H1 (cell line): ENCODE results near the gene SDHAF2. TPM values are rescaled to one million over a fixed set of nuclear protein-coding genes. Genes with fewer than 3 reads are reported as not detected.

Source experiments
- CTCF ChIA-PET: fragments of 300-600 bp; sonication (Branson Sonifier 250); formaldehyde crosslinking; loops from one replicate; lab custom pipeline; 2021; ENCODE audit not compliant: partially characterized antibody; lab: Charles Lee
- POLR2A ChIA-PET: fragments of 300-600 bp; sonication (Branson Sonifier 250); formaldehyde crosslinking; loops from one replicate; lab custom pipeline; 2021; ENCODE audit warnings: inconsistent platforms; ENCODE audit not compliant: partially characterized antibody; lab: Charles Lee
- DNase-seq, 2 experiments: peaks; one replicate each; pipeline versions ENCODE4 v3.0.0 to v3.0.0-alpha.2; 2010 to 2022; ENCODE audit warnings: low spot score in 2 of 2, low read depth in 1 of 2, mixed read lengths in 1 of 2
- FAIRE-seq: peaks from 2 replicates; lab custom pipeline; 2011; peaks lifted over from hg19 to GRCh38; lab: Jason Lieb, UNC
- H2AFZ ChIP-seq: 2 replicates; pipeline ENCODE4 v1.8.1; 2012; ENCODE audit warnings: low read length, inconsistent platforms
- H2AK5ac ChIP-seq: 2 replicates; pipeline ENCODE4 v1.6.1; 2013; ENCODE audit warnings: low read depth, low read length
- H2BK120ac ChIP-seq: replicated peaks from 2 replicates; pipeline ENCODE3; 2013; ENCODE audit warnings: low read depth, low read length, inconsistent platforms
- H2BK12ac ChIP-seq: 2 replicates; pipeline ENCODE4 v1.6.1; 2013; ENCODE audit warnings: low read depth, low read length
- H2BK15ac ChIP-seq: 2 replicates; pipeline ENCODE4 v1.6.1; 2013; ENCODE audit warnings: low read length
- H2BK20ac ChIP-seq: 2 replicates; pipeline ENCODE4 v1.6.1; 2013; ENCODE audit warnings: low read length
- H2BK5ac ChIP-seq: 2 replicates; pipeline ENCODE4 v1.6.1; 2013; ENCODE audit warnings: low read depth, low read length
- H3K14ac ChIP-seq: 2 replicates; pipeline ENCODE4 v1.6.1; 2013; ENCODE audit warnings: inconsistent platforms; ENCODE audit not compliant: insufficient read length
- H3K18ac ChIP-seq: 2 replicates; pipeline ENCODE4 v1.6.1; 2013; ENCODE audit warnings: low read length; ENCODE audit errors: extremely low read depth
- H3K23ac ChIP-seq: 2 replicates; pipeline ENCODE4 v1.6.1; 2013; ENCODE audit warnings: inconsistent platforms; ENCODE audit not compliant: insufficient read length
- H3K23me2 ChIP-seq: 2 replicates; pipeline ENCODE4 v1.6.1; 2013; ENCODE audit warnings: low read depth, low read length
- H3K27ac ChIP-seq: 2 replicates; pipeline ENCODE4 v1.6.1; 2011; ENCODE audit warnings: low read depth, low read length, inconsistent platforms
- H3K27me3 ChIP-seq, 4 experiments: replicated peaks in 1 of 4; 1 replicate in 1 of 4; 2 replicates in 3 of 4; pipeline versions ENCODE4 v1.6.1 to v1.8.1; 2011 to 2013; ENCODE audit warnings: low read length in 3 of 4, mild to moderate bottlenecking in 3 of 4, inconsistent platforms in 2 of 4, mixed read lengths in 2 of 4, moderate library complexity in 1 of 4; ENCODE audit not compliant: control insufficient read depth in 3 of 4, insufficient read depth in 3 of 4; ENCODE audit errors: extremely low read depth in 1 of 4
- H3K36me3 ChIP-seq, 4 experiments: 2 replicates each; pipeline versions ENCODE4 v1.6.1 to v1.8.1; 2011 to 2013; ENCODE audit warnings: mild to moderate bottlenecking in 4 of 4, low read length in 3 of 4, moderate library complexity in 2 of 4, control low read depth in 1 of 4, inconsistent platforms in 1 of 4; ENCODE audit not compliant: insufficient read depth in 4 of 4, control insufficient read depth in 2 of 4
- H3K4ac ChIP-seq: replicated peaks from 2 replicates; pipeline ENCODE3; 2013; ENCODE audit warnings: low read length, low read depth, mixed read lengths, inconsistent platforms; ENCODE audit not compliant: insufficient read length
- H3K4me1 ChIP-seq, 4 experiments: replicated peaks in 1 of 4; 1 replicate in 1 of 4; 2 replicates in 3 of 4; pipeline versions ENCODE4 v1.6.1 to v1.8.1; 2011 to 2013; ENCODE audit warnings: low read length in 3 of 4, inconsistent platforms in 2 of 4, mixed read lengths in 1 of 4; ENCODE audit not compliant: insufficient read depth in 4 of 4, control insufficient read depth in 3 of 4
- H3K4me2 ChIP-seq, 2 experiments: 2 replicates each; pipeline versions ENCODE4 v1.6.1 to v1.8.1; 2011 to 2013; ENCODE audit warnings: low read depth in 2 of 2, low read length in 2 of 2, control low read depth in 1 of 2, inconsistent platforms in 1 of 2, mild to moderate bottlenecking in 1 of 2; ENCODE audit not compliant: insufficient read depth in 1 of 2
- H3K4me3 ChIP-seq, 4 experiments: fragments of 200-600, 300-600 bp in 1 of 4; sonication (generic), shearing (Covaris generic), sonication (Bioruptor Twin) in 1 of 4; 2 replicates each; pipeline versions ENCODE4 v1.5.1 to v1.8.1; 2011 to 2016; ENCODE audit warnings: low read length in 4 of 4, low read depth in 3 of 4, control low read depth in 2 of 4, inconsistent platforms in 2 of 4, mild to moderate bottlenecking in 2 of 4, mixed read lengths in 1 of 4, moderate library complexity in 1 of 4; ENCODE audit not compliant: insufficient read depth in 2 of 4; ENCODE audit errors: extremely low read depth in 1 of 4
- H3K56ac ChIP-seq: replicated peaks from 2 replicates; pipeline ENCODE3; 2013; ENCODE audit warnings: low read depth, mild to moderate bottlenecking, mixed read lengths, low read length, inconsistent platforms; ENCODE audit not compliant: insufficient read length
- H3K79me1 ChIP-seq: 2 replicates; pipeline ENCODE4 v1.6.1; 2013; ENCODE audit warnings: low read depth, low read length, control low read depth
- H3K79me2 ChIP-seq, 2 experiments: 2 replicates each; pipeline versions ENCODE4 v1.6.1 to v1.8.1; 2012 to 2013; ENCODE audit warnings: low read length in 2 of 2, mild to moderate bottlenecking in 2 of 2, inconsistent platforms in 1 of 2; ENCODE audit not compliant: insufficient read depth in 2 of 2, control insufficient read depth in 1 of 2
- H3K9ac ChIP-seq, 4 experiments: replicated peaks in 1 of 4; 1 replicate in 1 of 4; 2 replicates in 3 of 4; pipeline versions ENCODE4 v1.6.1 to v1.8.1; 2011 to 2013; ENCODE audit warnings: low read depth in 3 of 4, low read length in 3 of 4, control low read depth in 2 of 4, mild to moderate bottlenecking in 2 of 4, moderate library complexity in 2 of 4, inconsistent platforms in 1 of 4; ENCODE audit errors: extremely low read depth in 1 of 4
- H3K9me3 ChIP-seq, 2 experiments: 2 replicates each; pipeline versions ENCODE4 v1.6.1 to v1.8.1; 2012 to 2013; ENCODE audit warnings: mild to moderate bottlenecking in 2 of 2, moderate library complexity in 2 of 2, control low read depth in 1 of 2, inconsistent platforms in 1 of 2, low read depth in 1 of 2, low read length in 1 of 2, mixed read lengths in 1 of 2; ENCODE audit not compliant: insufficient read depth in 2 of 2
- H4K20me1 ChIP-seq, 2 experiments: replicated peaks in 1 of 2; 2 replicates each; pipeline versions ENCODE3 to v1.8.1; 2011 to 2013; ENCODE audit warnings: inconsistent platforms in 2 of 2, low read length in 2 of 2, mild to moderate bottlenecking in 1 of 2; ENCODE audit not compliant: insufficient read depth in 2 of 2, control insufficient read depth in 1 of 2
- H4K5ac ChIP-seq: 2 replicates; pipeline ENCODE4 v1.6.1; 2013; ENCODE audit warnings: low read length, low read depth, mixed read lengths, inconsistent platforms; ENCODE audit not compliant: insufficient read length
- H4K8ac ChIP-seq: 2 replicates; pipeline ENCODE4 v1.8.0; 2013; ENCODE audit warnings: mild to moderate bottlenecking, moderate library complexity, low read length, inconsistent platforms; ENCODE audit not compliant: insufficient read depth; ENCODE audit errors: extremely low read depth
- H4K91ac ChIP-seq: replicated peaks from 2 replicates; pipeline ENCODE3; 2013; ENCODE audit warnings: low read length, mixed read lengths, inconsistent platforms; ENCODE audit not compliant: insufficient read length
- CREB1 ChIP-seq: IDR thresholded peaks from 2 replicates; pipeline ENCODE4 v1.6.1; 2012; ENCODE audit warnings: inconsistent platforms
- CTCF ChIP-seq, 3 experiments: IDR thresholded peaks; 1 replicate in 2 of 3; 2 replicates in 1 of 3; pipeline versions ENCODE4 v1.5.1 to v1.6.1; 2011; ENCODE audit warnings: low read length in 3 of 3, mild to moderate bottlenecking in 3 of 3, inconsistent platforms in 2 of 3, low read depth in 1 of 3, moderate library complexity in 1 of 3; ENCODE audit not compliant: insufficient read depth in 1 of 3; ENCODE audit errors: control extremely low read depth in 1 of 3
- E2F6 ChIP-seq: IDR thresholded peaks from 2 replicates; pipeline ENCODE4 v1.6.1; 2012; ENCODE audit warnings: inconsistent platforms
- MAX ChIP-seq: IDR thresholded peaks from 2 replicates; pipeline ENCODE4 v1.6.1; 2012; ENCODE audit warnings: inconsistent platforms
- NRF1 ChIP-seq: IDR thresholded peaks from 2 replicates; pipeline ENCODE4 v1.6.1; 2011; ENCODE audit warnings: mild to moderate bottlenecking, low read depth, low read length, improper control_type of control experiment
- POU5F1 ChIP-seq: IDR thresholded peaks from 2 replicates; pipeline ENCODE4 v1.6.1; 2011; ENCODE audit warnings: low read depth, mild to moderate bottlenecking, low read length, moderate library complexity
- RAD21 ChIP-seq, 2 experiments: IDR thresholded peaks in 1 of 2; conservative IDR thresholded peaks in 1 of 2; 2 replicates each; pipeline ENCODE4 v1.6.1; 2011; ENCODE audit warnings: low read depth in 2 of 2, low read length in 2 of 2, improper control_type of control experiment in 1 of 2, inconsistent platforms in 1 of 2, mild to moderate bottlenecking in 1 of 2, moderate library complexity in 1 of 2
- SP1 ChIP-seq: IDR thresholded peaks from 2 replicates; pipeline ENCODE4 v1.6.1; 2011; ENCODE audit warnings: low read depth, low read length
- TBP ChIP-seq: IDR thresholded peaks from 2 replicates; pipeline ENCODE4 v1.6.1; 2011; ENCODE audit warnings: low read depth, low read length, improper control_type of control experiment
- WGBS, 2 experiments: shearing (Covaris generic) in 1 of 2; methylation state at CpG; one replicate each; pipeline versions ENCODE4 v1.1.6 to v1.1.7; 2013 to 2015; ENCODE audit warnings: low lambda C conversion rate in 2 of 2, mixed read lengths in 2 of 2, inconsistent platforms in 1 of 2, low coverage in 1 of 2, missing lambda C conversion rate in 1 of 2; ENCODE audit not compliant: insufficient replicate concordance in 2 of 2, insufficient coverage in 1 of 2, insufficient read length in 1 of 2; ENCODE audit errors: extremely low coverage in 1 of 2, missing lambda C conversion rate in 1 of 2; 5-methylcytosine and 5-hydroxymethylcytosine counted together
- polyA plus RNA-seq, 7 experiments: library from polyadenylated mRNA; depleted of rRNA in 3 of 7; stranded (reverse) in 5 of 7; unstranded in 2 of 7; fragments of >200 nt in 5 of 7; fragments of 200-250 nt in 2 of 7; gene quantifications; 1 replicate in 5 of 7; 2 replicates in 1 of 7; 4 replicates in 1 of 7; pipeline versions ENCODE4 v1.2.1 to v1.2.3, GENCODE V29; 2011 to 2013; ENCODE audit warnings: missing spikeins in 2 of 7, mixed read lengths in 2 of 7
- total RNA-seq: library from RNA; stranded (reverse); fragmentation: NEBNext Ultra II Directional; extraction: Animal tissue kit (Norgen Biotek cat#: 25700); gene quantifications from 2 replicates; pipeline ENCODE4 v1.2.1, GENCODE V29; 2021

SDHAF2 gene
- total and polyA plus RNA-seq, 2 of the 8 experiments (the other 6 are each of a cell fraction or from before 2014, with no cell fraction given): 41.0 to 114 TPM

- WGBS, 2 experiments: 28% methylated on average over 7 of the region's 7 CpGs; no CpG with 5 or more reads in 1 of the 2 experiments
- H3K9ac ChIP-seq: no peak overlapping the region
- H3K79me2 ChIP-seq: no peaks in the 10 kb centered on the region
- peak overlapping the region; percentile 36 for H4K91ac ChIP-seq
- H2BK5ac ChIP-seq: peak overlapping the region; percentile 52; the same call in 1 of the 2 replicates
- H4K8ac ChIP-seq: no peak overlapping the region
- H3K79me1 ChIP-seq: no peaks in the 10 kb centered on the region
- CTCF ChIA-PET: interaction anchor here (0.6 to 57.8 kb wide), 39 partner anchors 8 to 249 kb away, joined by 3 to 2106 read pairs (median 5); partner anchors contain the start of gene LRRC10B
- H3K9me3 ChIP-seq: no peaks in the 10 kb centered on the region
- H3K27me3 ChIP-seq: no peaks in the 10 kb centered on the region
- H2AK5ac ChIP-seq: no peak overlapping the region
- H2BK12ac ChIP-seq: 0 out of 2 replicates have a peak overlapping the region, but pooled peaks have one; percentile 68
- peak; percentile 32 for FAIRE-seq
- no peak overlapping the region for H3K23ac ChIP-seq
- H2BK15ac ChIP-seq: peak overlapping the region; percentile 36; the same call in 1 of the 2 replicates
- no peak overlapping the region for H2BK120ac ChIP-seq
- DNase-seq: peak; percentile 44 to 96
- TF ChIP-seq CTCF (IDR thresholded peaks at IDR 0.05; ENCODE audit: control extremely low read depth in 1 of 3, insufficient read depth in 1 of 3, low read depth in 1 of 3, low read length in 3 of 3): peak in 2 of 3 experiments; percentile 87 to 97; a peak in 3 of 4 replicates
- peak; percentile 83 for TF ChIP-seq MAX
- TF ChIP-seq E2F6: peak; percentile 83
- no peak for TF ChIP-seq SP1
- TF ChIP-seq TBP: 0 out of 2 replicates have a peak, but pooled peaks have one; percentile 21
- no peak for TF ChIP-seq POU5F1
- TF ChIP-seq NRF1: peak; percentile 48
- TF ChIP-seq CREB1: peak; percentile 20; the same call in 1 of the 2 replicates
- TF ChIP-seq RAD21 (IDR thresholded peaks at IDR 0.05 in 1 of 2, conservative IDR thresholded peaks at IDR 0.05 in 1 of 2; ENCODE audit: low read depth in 2 of 2, low read length in 2 of 2): peak; percentile 45 to 63
- TF ChIP-seq, all 59 proteins: peak for 7
- Histone ChIP-seq H3K4ac (no peak overlapping the region), H2BK20ac (no peak overlapping the region), H3K4me1 (peaks cover 0 to 19% (median 10%) of the 10 kb centered on the region in 4 experiments; a peak in 5 of 7 replicates), H3K4me3 (no peak overlapping the region), H3K56ac (no peak overlapping the region), H2AFZ (no peak overlapping the region), H3K36me3 (no peaks in the 10 kb centered on the region; a peak in 1 of 8 replicates), H3K23me2 (no peaks in the 10 kb centered on the region), H3K4me2 (no peak overlapping the region), H3K14ac (no peak overlapping the region), H4K5ac (no peak overlapping the region), H3K27ac (no peak overlapping the region), H3K18ac (peak overlapping the region; percentile 6; the same call in 1 of the 2 replicates), H4K20me1 (no peaks in the 10 kb centered on the region)
- POLR2A ChIA-PET: interaction anchor here (0.8 to 2.3 kb wide), 4 partner anchors 27 to 53 kb away, joined by 4 to 12 read pairs (median 8); partner anchors contain the start of genes CPSF7, LRRC10B and SDHAF2
These were observed 52.6 kb downstream of the SDHAF2 start for GRCh38 chr11:61482513-61482912.
